ENCODE measurements around the gene FCHO2.

DNA sequence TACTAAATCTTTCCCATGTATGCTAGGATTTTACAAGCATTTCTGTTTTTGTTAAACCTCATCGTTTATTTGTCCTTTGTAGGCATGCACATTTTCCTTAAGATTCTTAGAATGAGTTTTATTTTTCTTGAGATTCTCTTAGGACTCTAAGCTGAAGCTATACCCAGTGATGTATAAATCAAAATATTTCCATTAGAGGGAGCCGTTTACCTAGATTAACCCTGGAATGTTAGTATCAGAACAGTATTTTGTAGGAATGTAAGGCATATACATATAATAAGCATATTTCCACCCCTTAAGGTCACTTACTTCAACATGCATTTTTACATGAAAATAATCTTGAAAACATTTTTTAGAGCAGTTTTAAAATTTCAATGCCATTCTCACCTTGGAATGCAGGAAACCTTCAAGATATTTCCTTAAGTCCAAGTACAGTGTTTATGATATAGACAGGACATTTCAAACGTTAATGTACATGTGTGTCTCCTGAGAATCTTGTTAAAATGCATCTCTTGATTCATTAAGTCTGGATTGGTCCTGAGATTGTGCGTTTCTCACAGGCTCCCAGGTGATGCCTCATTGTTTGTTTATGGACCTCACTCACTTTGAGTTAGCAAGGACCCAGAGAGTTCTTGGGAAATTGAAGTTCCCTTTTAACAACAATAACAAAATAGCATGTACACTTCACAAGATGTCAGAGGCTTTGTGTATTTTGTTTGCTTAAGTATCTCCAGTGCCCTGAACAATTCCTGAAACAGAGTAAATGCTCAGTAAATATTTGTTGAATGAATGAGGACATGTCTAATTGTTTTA, 34.9 kb upstream of the FCHO2 start:
- TF ChIP-seq, protein P1, sequence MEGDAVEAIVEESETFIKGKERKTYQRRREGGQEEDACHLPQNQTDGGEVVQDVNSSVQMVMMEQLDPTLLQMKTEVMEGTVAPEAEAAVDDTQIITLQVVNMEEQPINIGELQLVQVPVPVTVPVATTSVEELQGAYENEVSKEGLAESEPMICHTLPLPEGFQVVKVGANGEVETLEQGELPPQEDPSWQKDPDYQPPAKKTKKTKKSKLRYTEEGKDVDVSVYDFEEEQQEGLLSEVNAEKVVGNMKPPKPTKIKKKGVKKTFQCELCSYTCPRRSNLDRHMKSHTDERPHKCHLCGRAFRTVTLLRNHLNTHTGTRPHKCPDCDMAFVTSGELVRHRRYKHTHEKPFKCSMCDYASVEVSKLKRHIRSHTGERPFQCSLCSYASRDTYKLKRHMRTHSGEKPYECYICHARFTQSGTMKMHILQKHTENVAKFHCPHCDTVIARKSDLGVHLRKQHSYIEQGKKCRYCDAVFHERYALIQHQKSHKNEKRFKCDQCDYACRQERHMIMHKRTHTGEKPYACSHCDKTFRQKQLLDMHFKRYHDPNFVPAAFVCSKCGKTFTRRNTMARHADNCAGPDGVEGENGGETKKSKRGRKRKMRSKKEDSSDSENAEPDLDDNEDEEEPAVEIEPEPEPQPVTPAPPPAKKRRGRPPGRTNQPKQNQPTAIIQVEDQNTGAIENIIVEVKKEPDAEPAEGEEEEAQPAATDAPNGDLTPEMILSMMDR (IDR thresholded peaks at IDR 0.05; ENCODE audit: low read depth, low read length, poor library complexity, severe bottlenecking), result peak; percentile 34
- no peak for TF ChIP-seq EZH2phosphoT487 (IDR thresholded peaks at IDR 0.05; ENCODE audit: borderline replicate concordance, low read length)

Measured in DOHH2 (cell line).